GM23338 (cell line): ENCODE measurements around the gene PRKCG.

Experiments used
- CREB1 ChIP-seq: fragments of 250-450 bp; sonication (Bioruptor Pico); IDR thresholded peaks from 2 replicates; pipeline ENCODE4 v1.5.0; 2020; ENCODE audit warnings: low read depth, mild to moderate bottlenecking, moderate library complexity
- EZH2phosphoT487 ChIP-seq: fragments of 200-600 bp; sonication (generic); IDR thresholded peaks from one replicate; pipeline ENCODE4 v1.8.1; 2018; ENCODE audit warnings: antibody characterized with exemption; ENCODE audit not compliant: unreplicated experiment
- NANOG ChIP-seq: IDR thresholded peaks from 2 replicates; pipeline ENCODE4 v1.6.1; 2016; ENCODE audit warnings: antibody characterized with exemption, borderline replicate concordance
- STAT1 ChIP-seq: IDR thresholded peaks from one replicate; pipeline ENCODE4 v1.6.1; 2016; ENCODE audit warnings: antibody characterized with exemption; ENCODE audit not compliant: unreplicated experiment
- TF ChIP-seq, protein P1 (sequence below), 2 experiments: fragments of 200-600 bp in 1 of 2; sonication (generic) in 1 of 2; conservative IDR thresholded peaks; 2 replicates each; pipeline versions ENCODE4 v1.5.1 to v1.6.1; 2016 to 2017; ENCODE audit warnings: antibody characterized with exemption in 2 of 2, low read depth in 2 of 2, mild to moderate bottlenecking in 2 of 2, moderate library complexity in 1 of 2

DNA sequence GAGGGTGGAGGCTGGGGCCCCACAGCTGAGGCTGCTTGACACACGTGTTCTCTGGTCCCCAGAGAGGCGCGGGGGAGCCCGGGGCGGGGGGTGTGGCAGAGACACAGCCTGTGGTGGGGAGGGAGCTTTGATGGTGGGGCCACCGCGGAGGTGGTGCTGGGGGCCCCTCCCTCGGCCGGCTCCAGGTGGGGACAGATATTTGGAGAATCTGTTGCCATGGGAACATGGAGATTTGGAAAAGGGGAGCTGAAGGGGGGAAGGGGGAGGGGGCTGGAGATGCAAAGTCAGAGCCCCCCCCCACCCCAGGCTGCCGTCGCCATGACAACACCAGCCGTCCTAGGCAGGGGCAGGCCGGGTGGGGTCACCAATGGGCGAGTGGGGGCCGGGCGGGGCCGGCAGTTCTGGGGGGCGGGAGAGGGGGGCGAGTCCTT lies 1.2 kb downstream of the PRKCG start:
- TF ChIP-seq CREB1 (no peak), NANOG (no peak), EZH2phosphoT487 (no peak), STAT1 (no peak)
- TF ChIP-seq, protein P1, sequence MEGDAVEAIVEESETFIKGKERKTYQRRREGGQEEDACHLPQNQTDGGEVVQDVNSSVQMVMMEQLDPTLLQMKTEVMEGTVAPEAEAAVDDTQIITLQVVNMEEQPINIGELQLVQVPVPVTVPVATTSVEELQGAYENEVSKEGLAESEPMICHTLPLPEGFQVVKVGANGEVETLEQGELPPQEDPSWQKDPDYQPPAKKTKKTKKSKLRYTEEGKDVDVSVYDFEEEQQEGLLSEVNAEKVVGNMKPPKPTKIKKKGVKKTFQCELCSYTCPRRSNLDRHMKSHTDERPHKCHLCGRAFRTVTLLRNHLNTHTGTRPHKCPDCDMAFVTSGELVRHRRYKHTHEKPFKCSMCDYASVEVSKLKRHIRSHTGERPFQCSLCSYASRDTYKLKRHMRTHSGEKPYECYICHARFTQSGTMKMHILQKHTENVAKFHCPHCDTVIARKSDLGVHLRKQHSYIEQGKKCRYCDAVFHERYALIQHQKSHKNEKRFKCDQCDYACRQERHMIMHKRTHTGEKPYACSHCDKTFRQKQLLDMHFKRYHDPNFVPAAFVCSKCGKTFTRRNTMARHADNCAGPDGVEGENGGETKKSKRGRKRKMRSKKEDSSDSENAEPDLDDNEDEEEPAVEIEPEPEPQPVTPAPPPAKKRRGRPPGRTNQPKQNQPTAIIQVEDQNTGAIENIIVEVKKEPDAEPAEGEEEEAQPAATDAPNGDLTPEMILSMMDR (conservative IDR thresholded peaks at IDR 0.05; ENCODE audit: low read depth in 2 of 2): no peak
